Measurements from ENCODE around the gene LIG1.
"Not testable (repeated sequence)": the region's sequence is repeated elsewhere in the genome, so short reads cannot be mapped to it uniquely, and the experiment has no call there.

LIG1 gene

GRCh38 chr19:48103922-48104321 lies 66.2 kb downstream of the LIG1 start:
- H3K4me3 ChIP-seq (replicated peaks in 1 of 2; ENCODE audit: low read depth in 2 of 2, low read length in 2 of 2), result no peak overlapping the region
- no peak for DNase-seq (ENCODE audit: low read depth in 2 of 2)
- TF ChIP-seq, protein P1, sequence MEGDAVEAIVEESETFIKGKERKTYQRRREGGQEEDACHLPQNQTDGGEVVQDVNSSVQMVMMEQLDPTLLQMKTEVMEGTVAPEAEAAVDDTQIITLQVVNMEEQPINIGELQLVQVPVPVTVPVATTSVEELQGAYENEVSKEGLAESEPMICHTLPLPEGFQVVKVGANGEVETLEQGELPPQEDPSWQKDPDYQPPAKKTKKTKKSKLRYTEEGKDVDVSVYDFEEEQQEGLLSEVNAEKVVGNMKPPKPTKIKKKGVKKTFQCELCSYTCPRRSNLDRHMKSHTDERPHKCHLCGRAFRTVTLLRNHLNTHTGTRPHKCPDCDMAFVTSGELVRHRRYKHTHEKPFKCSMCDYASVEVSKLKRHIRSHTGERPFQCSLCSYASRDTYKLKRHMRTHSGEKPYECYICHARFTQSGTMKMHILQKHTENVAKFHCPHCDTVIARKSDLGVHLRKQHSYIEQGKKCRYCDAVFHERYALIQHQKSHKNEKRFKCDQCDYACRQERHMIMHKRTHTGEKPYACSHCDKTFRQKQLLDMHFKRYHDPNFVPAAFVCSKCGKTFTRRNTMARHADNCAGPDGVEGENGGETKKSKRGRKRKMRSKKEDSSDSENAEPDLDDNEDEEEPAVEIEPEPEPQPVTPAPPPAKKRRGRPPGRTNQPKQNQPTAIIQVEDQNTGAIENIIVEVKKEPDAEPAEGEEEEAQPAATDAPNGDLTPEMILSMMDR (IDR thresholded peaks at IDR 0.05; ENCODE audit: low read depth, low read length), result no peak

GRCh38 chr19:48102870-48103751 lies 67.0 kb downstream of the LIG1 start:
- H3K4me3 ChIP-seq (replicated peaks in 1 of 2; ENCODE audit: low read depth in 2 of 2, low read length in 2 of 2), result no peak overlapping the region
- peak; percentile 60 to 74 for DNase-seq (ENCODE audit: low read depth in 2 of 2)
- TF ChIP-seq, protein P1 (IDR thresholded peaks at IDR 0.05; ENCODE audit: low read depth, low read length), result peak; percentile 75

- no peak overlapping the region for H3K4me3 ChIP-seq (replicated peaks in 1 of 2; ENCODE audit: low read depth in 2 of 2, low read length in 2 of 2)
- DNase-seq (ENCODE audit: low read depth in 2 of 2), result no peak
- TF ChIP-seq, protein P1 (IDR thresholded peaks at IDR 0.05; ENCODE audit: low read depth, low read length), result no peak
These were observed 74.5 kb downstream of the LIG1 start for GRCh38 chr19:48095612-48096175.

- TF ChIP-seq, protein P1 (IDR thresholded peaks at IDR 0.05; ENCODE audit: low read depth, low read length), result no peak
- no peak for DNase-seq (ENCODE audit: low read depth in 2 of 2)
- no peak overlapping the region for H3K4me3 ChIP-seq (replicated peaks in 1 of 2; ENCODE audit: low read depth in 2 of 2, low read length in 2 of 2)
These were observed 75.3 kb downstream of the LIG1 start for GRCh38 chr19:48094855-48095203.

DNA sequence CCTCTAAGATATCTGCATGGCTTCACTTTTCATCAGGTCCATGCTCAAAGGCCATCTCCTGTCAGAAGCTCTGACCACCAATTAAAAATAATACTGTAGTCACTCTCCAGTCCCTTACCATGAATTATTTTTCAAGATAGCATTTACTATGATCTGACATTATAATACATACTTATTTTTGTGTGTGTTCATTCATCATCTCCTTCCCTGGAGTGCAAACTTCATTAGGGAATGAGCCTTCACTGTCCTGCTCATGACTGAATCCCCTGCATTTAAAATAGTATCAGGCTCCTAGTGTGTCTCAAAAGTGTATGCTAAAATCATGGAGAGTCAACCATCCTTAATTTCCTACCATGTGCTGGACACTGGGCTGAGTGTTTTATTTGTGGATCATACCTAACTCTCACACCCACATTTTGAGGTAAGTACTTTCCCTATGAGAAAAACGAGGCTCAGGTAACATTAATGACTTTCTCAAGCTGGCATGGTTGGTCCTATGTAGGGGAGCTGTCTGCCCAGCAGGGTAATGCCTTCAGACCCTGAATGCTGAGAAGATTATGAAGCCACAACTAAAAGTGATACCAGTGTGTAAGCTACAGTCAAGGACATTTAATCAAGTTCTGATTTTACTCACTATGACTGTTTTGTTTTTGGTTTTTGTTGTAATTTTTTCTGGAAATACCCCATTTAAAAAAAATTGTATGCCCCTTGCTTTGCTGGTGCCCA lies 75.9 kb downstream of the LIG1 start:
- TF ChIP-seq, protein P1 (IDR thresholded peaks at IDR 0.05; ENCODE audit: low read depth, low read length), result no peak

DNA sequence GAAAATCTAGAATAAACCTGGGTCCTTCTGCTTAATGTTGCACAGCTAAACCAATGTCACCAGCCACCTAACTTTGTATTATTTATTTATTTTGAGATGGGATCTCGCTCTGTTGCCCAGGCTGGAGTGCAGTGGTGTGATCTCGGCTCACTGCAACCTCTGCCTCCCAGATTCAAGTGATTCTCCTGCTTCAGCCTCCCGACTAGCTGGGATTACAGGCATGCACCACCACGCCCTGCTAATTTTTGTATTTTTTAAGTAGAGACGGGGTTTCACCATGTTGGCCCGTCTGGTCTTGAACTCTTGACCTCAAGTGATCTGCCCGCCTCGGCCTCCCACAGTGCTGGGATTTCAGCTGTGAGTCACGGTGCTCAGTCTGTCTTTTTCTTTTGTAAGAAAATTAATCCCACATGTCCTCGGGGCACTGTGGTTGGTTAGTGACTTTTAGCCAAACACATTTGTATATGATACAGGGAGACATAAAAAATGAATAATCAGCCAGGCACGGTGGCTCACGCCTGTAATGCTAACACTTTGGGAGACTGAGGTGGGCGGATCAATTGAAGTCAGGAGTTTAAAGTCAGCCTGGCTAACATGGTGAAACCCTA lies 78.9 kb downstream of the LIG1 start:
- H3K4me3 ChIP-seq (replicated peaks in 1 of 2; ENCODE audit: low read depth in 2 of 2, low read length in 2 of 2), result not testable (repeated sequence)
- DNase-seq (ENCODE audit: low read depth in 2 of 2), result peak; percentile 62 to 83

More for the DNA sequence above, 75.9 kb downstream of the LIG1 start:
- no peak overlapping the region for H3K4me3 ChIP-seq (replicated peaks in 1 of 2; ENCODE audit: low read depth in 2 of 2, low read length in 2 of 2)
- no peak for DNase-seq (ENCODE audit: low read depth in 2 of 2)
